ENCODE results near the gene CAPN11. TPM values are rescaled to one million over a fixed set of nuclear protein-coding genes. Genes with fewer than 3 reads are reported as not detected.

The CAPN11 gene
- total and polyA plus RNA-seq, 2 experiments from 2014 or later: 1.1 to 1.7 TPM

DNA sequence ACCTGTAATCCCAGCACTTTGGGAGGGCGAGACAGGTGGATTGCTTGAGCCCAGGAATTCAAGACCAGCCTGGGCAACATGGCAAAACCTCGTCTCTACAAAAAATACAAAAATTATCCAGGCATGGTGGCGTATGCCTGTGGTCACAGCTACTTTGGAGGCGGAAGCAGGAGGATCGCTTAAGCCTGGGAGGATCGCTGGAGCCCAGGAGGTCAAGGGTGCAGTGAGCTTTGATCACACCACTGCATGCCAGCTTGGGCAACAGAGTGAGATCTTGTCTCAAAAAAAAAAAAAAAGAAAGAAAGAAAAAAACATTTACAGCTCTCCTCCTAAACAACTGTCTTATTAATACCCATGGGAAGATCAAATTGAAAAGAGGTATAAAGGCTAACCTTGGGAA is 49.3 kb downstream of the CAPN11 start:
- peaks cover 12% of the 10 kb centered on the region for H3K27me3 Mint-ChIP-seq (ENCODE audit: insufficient read depth, low read depth, poor library complexity)

More for the DNA sequence above, 49.3 kb downstream of the CAPN11 start:
- Mint-ChIP-seq H3K4me1 (peaks cover 37% of the 10 kb centered on the region), H3K9me3 (no peaks in the 10 kb centered on the region), H3K27ac (no peak overlapping the region), H3K36me3 (ENCODE audit: low read depth) (no peaks in the 10 kb centered on the region), H3K4me3 (no peak overlapping the region)
- Histone ChIP-seq H4K20me1 (replicated peaks; ENCODE audit: insufficient read depth) (no peaks in the 10 kb centered on the region), H3K27ac (ENCODE audit: low read depth) (no peak overlapping the region), H3K4me1 (ENCODE audit: insufficient read depth) (peaks cover 30% of the 10 kb centered on the region), H3F3A (replicated peaks; ENCODE audit: low read depth) (peaks cover 4% of the 10 kb centered on the region; the same call in 1 of the 2 replicates), H3K9me2 (ENCODE audit: insufficient read depth) (no peaks in the 10 kb centered on the region), H3K4me3 (no peak overlapping the region), H3K4me2 (no peak overlapping the region), H3K79me2 (replicated peaks; ENCODE audit: insufficient read depth) (no peaks in the 10 kb centered on the region), H3K27me3 (ENCODE audit: insufficient read depth) (no peaks in the 10 kb centered on the region), H3K36me3 (ENCODE audit: insufficient read depth) (no peaks in the 10 kb centered on the region), H2AFZ (no peak overlapping the region)
- TF ChIP-seq, protein P1, sequence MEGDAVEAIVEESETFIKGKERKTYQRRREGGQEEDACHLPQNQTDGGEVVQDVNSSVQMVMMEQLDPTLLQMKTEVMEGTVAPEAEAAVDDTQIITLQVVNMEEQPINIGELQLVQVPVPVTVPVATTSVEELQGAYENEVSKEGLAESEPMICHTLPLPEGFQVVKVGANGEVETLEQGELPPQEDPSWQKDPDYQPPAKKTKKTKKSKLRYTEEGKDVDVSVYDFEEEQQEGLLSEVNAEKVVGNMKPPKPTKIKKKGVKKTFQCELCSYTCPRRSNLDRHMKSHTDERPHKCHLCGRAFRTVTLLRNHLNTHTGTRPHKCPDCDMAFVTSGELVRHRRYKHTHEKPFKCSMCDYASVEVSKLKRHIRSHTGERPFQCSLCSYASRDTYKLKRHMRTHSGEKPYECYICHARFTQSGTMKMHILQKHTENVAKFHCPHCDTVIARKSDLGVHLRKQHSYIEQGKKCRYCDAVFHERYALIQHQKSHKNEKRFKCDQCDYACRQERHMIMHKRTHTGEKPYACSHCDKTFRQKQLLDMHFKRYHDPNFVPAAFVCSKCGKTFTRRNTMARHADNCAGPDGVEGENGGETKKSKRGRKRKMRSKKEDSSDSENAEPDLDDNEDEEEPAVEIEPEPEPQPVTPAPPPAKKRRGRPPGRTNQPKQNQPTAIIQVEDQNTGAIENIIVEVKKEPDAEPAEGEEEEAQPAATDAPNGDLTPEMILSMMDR (conservative IDR thresholded peaks at IDR 0.05; ENCODE audit: low read depth in 2 of 2): no peak
- TF ChIP-seq ZNF331 (CRISPR knock-in tag; IDR thresholded peaks at IDR 0.05; ENCODE audit: low read depth): no peak
- TF ChIP-seq, protein P2, sequence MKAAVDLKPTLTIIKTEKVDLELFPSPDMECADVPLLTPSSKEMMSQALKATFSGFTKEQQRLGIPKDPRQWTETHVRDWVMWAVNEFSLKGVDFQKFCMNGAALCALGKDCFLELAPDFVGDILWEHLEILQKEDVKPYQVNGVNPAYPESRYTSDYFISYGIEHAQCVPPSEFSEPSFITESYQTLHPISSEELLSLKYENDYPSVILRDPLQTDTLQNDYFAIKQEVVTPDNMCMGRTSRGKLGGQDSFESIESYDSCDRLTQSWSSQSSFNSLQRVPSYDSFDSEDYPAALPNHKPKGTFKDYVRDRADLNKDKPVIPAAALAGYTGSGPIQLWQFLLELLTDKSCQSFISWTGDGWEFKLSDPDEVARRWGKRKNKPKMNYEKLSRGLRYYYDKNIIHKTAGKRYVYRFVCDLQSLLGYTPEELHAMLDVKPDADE (IDR thresholded peaks at IDR 0.05): no peak
- TF ChIP-seq, protein P3, sequence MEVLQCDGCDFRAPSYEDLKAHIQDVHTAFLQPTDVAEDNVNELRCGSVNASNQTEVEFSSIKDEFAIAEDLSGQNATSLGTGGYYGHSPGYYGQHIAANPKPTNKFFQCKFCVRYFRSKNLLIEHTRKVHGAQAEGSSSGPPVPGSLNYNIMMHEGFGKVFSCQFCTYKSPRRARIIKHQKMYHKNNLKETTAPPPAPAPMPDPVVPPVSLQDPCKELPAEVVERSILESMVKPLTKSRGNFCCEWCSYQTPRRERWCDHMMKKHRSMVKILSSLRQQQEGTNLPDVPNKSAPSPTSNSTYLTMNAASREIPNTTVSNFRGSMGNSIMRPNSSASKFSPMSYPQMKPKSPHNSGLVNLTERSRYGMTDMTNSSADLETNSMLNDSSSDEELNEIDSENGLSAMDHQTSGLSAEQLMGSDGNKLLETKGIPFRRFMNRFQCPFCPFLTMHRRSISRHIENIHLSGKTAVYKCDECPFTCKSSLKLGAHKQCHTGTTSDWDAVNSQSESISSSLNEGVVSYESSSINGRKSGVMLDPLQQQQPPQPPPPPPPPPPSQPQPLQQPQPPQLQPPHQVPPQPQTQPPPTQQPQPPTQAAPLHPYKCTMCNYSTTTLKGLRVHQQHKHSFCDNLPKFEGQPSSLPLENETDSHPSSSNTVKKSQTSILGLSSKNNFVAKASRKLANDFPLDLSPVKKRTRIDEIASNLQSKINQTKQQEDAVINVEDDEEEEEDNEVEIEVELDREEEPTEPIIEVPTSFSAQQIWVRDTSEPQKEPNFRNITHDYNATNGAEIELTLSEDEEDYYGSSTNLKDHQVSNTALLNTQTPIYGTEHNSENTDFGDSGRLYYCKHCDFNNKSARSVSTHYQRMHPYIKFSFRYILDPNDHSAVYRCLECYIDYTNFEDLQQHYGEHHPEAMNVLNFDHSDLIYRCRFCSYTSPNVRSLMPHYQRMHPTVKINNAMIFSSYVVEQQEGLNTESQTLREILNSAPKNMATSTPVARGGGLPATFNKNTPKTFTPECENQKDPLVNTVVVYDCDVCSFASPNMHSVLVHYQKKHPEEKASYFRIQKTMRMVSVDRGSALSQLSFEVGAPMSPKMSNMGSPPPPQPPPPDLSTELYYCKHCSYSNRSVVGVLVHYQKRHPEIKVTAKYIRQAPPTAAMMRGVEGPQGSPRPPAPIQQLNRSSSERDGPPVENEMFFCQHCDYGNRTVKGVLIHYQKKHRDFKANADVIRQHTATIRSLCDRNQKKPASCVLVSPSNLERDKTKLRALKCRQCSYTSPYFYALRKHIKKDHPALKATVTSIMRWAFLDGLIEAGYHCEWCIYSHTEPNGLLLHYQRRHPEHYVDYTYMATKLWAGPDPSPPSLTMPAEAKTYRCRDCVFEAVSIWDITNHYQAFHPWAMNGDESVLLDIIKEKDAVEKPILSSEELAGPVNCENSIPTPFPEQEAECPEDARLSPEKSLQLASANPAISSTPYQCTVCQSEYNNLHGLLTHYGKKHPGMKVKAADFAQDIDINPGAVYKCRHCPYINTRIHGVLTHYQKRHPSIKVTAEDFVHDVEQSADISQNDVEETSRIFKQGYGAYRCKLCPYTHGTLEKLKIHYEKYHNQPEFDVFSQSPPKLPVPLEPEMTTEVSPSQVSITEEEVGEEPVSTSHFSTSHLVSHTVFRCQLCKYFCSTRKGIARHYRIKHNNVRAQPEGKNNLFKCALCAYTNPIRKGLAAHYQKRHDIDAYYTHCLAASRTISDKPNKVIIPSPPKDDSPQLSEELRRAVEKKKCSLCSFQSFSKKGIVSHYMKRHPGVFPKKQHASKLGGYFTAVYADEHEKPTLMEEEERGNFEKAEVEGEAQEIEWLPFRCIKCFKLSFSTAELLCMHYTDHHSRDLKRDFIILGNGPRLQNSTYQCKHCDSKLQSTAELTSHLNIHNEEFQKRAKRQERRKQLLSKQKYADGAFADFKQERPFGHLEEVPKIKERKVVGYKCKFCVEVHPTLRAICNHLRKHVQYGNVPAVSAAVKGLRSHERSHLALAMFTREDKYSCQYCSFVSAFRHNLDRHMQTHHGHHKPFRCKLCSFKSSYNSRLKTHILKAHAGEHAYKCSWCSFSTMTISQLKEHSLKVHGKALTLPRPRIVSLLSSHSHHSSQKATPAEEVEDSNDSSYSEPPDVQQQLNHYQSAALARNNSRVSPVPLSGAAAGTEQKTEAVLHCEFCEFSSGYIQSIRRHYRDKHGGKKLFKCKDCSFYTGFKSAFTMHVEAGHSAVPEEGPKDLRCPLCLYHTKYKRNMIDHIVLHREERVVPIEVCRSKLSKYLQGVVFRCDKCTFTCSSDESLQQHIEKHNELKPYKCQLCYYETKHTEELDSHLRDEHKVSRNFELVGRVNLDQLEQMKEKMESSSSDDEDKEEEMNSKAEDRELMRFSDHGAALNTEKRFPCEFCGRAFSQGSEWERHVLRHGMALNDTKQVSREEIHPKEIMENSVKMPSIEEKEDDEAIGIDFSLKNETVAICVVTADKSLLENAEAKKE (CRISPR knock-in tag; IDR thresholded peaks at IDR 0.05): no peak
- no peak for TF ChIP-seq JUNB (IDR thresholded peaks at IDR 0.05; ENCODE audit: unreplicated experiment)
- TF ChIP-seq POLR2AphosphoS5 (IDR thresholded peaks at IDR 0.05; ENCODE audit: low read depth): no peak
- DNase-seq (ENCODE audit: low spot score): no peak
- no peak for ATAC-seq

All from GM23338 (cell line).